M059J (cell line): ENCODE data around the gene FMN1. TPM values are rescaled to one million over a fixed set of nuclear protein-coding genes. Genes with fewer than 3 reads are reported as not detected.

Source experiments
- DNase-seq: peaks from one replicate; pipeline ENCODE4 v3.0.0-alpha.2; 2012; ENCODE audit warnings: low read depth
- total RNA-seq: library from RNA; depleted of rRNA; stranded (reverse); fragments of >200 nt; shearing (Covaris generic); gene quantifications from 2 replicates; pipeline ENCODE4 v1.2.3, GENCODE V29; 2014; rRNA removed

FMN1 gene
- total RNA-seq = 5.3 and 7.7 TPM in 2 replicates

GRCh38 chr15:33194704-33195670 is at the start of gene FMN1:
TSS of gene FMN1 (minus strand) at chr15:33194714. CDS start at chr15:33154914, 39,800 bp downstream.
- DNase-seq = peak; percentile 35

DNA sequence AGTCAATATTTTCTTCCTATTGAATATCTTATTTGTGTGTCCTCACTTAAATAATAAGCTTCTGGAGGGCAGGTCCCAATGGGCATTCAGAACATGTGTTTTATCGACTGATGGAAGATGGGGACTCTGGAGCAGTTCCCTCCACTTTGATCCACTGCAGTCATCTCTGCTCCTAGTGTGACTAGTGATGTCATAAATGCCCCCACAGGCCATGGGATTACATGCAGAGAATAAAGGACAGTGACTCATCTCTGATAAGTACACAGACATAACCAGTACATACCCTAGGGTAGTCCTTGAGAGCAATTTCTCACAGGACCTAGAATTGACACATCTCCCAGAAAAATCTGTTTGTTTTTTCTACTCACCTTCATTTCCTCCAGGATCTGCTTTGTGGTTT is 49.4 kb upstream of the FMN1 start:
- DNase-seq = peak; percentile 94

DNA sequence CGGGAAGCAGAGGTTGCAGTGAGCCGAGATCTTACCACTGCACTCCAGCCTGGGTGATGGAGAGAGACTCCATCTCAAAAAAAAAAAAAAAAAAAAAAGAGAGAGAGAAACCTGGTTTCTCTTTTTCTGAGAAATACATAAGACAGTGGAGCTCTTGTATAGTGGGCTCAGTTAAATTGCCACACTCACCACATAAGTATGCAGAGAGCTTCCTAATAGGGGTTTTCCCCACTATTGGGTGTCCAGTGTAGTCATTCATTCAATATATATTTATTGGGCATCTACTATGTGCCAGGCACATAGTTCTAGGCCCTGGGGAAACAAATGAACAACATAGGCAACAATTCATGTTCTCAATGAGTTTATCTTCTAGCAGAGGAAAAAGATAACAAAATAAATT is 48.9 kb upstream of the FMN1 start:
- peak; percentile 73 for DNase-seq

GRCh38 chr15:33242669-33243191 is 48.2 kb upstream of the FMN1 start:
- peak; percentile 89 for DNase-seq

DNA sequence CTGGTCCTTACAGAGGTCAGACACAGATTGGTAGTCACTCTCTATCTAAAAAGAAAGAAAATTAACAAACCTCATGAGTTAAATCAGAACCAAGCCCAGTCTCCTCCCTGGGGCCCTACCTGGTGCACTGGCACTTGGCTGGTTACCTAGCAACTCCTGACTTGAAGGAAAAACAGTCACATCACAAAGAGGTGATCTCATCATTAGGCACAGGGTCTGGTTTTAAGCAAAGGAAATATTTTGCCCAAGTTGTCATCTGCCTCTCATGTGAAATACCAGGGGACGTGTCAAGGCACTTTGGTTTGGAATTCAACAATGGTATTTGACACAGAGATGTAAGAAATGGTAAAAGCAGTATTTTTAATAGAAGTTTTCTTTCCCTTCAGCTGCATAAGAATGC is 47.7 kb upstream of the FMN1 start:
- DNase-seq = peak; percentile 98

GRCh38 chr15:33236841-33237509 is 42.5 kb upstream of the FMN1 start:
- DNase-seq = no peak

DNA sequence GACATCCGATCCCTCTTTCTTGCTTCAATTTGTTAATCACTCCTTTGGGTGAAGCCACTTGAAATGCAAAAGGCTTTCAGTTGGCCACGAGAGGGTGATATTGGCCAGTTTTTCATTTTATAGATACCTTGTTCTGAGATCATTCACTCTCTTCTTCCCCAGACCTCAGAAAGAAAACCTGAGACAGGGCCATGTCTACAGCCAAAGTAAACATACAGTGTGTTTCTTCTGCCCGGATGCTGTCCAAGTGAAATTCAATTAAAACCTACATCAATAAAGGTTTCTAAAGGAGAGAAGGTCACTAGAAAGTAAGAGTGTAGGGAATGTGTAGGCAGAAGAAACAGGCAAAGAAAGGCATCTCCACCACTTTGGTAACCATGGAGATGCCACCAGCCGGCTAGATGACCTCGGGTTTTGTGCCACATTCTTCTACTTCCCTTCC is 39.5 kb upstream of the FMN1 start:
- DNase-seq = peak; percentile 68

GRCh38 chr15:33226559-33227181 is 32.2 kb upstream of the FMN1 start:
- DNase-seq = peak; percentile 64

- peak; percentile 78 for DNase-seq
Observed at GRCh38 chr15:33218071-33218491, 23.6 kb upstream of the FMN1 start.

GRCh38 chr15:33215941-33216872 is 21.7 kb upstream of the FMN1 start:
- DNase-seq = peak; percentile 45

GRCh38 chr15:33211176-33211808 is 16.8 kb upstream of the FMN1 start:
- no peak for DNase-seq

- DNase-seq = no peak
Observed at GRCh38 chr15:33209575-33210481, 15.3 kb upstream of the FMN1 start.

GRCh38 chr15:33207646-33208045 is 13.1 kb upstream of the FMN1 start:
- no peak for DNase-seq

- no peak for DNase-seq
Observed at GRCh38 chr15:33206366-33206765, 11.9 kb upstream of the FMN1 start.

DNA sequence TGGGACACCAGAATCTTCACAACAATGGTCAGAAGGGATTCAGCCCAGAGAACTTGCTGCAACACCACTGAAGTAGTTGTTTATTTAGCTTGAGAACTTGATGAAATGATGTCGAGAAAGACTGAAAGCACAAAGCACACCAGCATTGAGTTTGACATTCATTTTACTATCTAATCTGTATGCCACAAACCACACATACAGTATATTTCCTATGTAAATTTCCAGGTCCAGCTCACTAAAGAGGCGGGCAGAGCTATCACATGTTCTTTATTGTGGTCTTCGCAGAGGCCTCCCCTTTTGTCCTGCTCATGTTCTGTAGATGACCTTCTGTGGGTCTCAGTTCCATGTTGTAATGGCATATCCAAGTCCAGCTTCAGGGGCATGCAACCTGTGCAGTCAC is 10.4 kb upstream of the FMN1 start:
- DNase-seq = no peak

DNA sequence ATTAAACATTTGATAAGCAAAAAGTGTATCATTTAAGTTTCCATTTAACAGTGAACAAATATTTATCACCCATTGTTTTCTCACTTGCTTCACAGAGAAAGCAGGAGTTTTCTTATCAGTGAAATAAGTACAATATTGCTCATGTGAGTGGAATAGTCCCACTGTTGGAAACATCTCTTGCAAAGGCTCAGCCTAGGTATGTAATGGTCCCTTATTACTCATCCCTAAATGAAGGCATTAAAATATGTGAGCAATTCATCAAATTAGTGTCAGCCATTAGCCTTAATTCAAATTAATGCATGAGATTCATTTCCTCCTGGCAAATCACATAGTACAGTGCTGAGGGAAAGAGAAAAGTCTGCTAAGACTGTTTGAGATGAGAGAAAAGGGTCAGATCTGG is 9.6 kb upstream of the FMN1 start:
- no peak for DNase-seq

DNA sequence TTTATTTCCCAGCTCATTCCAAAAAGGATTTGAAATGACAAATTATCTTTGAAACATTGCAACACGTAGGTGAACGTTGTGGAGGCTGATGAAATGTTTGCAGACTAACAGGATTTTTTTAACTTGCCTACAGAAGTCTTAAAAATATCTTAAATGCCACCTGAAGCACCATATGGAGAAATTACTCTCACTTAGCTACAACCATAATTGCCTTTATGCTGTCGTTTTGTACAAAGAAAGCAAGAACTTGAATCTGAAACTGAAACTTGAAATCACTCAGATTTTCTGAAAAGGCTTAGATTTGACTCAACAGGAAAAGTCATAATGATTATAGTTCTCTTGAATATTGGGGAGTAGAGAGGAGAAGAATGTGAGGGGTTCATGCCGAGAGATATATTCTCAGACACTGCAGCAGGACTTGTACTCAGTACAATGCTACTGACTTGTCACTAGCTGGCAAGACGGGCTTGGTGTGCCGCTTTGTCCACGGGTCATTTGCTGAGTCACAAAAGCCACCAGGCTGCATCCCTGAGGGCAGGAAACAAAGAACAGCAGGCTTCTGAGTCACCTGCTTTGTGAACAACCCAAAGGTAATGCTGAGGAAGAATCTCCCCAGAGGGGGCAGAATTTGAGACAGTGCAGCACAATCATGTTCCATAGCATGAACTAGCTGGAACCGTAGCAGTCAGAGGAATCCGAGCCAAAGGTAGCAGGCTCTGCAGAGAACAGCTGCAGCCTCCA is 7.1 kb upstream of the FMN1 start:
- peak; percentile 96 for DNase-seq

DNA sequence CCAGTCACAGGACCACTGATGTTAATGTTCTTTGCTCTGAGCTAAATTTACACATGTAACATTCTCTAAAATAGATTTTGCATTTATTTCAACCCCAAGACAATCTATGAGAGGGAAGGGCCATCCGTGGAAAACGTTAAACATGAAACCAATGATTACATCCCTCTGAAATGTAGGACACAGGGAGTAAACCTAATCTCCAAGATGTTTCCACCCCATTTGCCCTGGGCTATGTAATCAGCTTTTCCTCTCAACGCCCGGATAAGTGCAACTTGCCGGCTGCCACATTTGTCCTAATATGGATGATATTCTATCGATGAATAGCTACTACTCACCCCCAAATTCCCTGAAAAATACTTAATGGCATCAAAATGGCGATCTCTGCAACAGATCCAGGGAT is 6.4 kb upstream of the FMN1 start:
- DNase-seq = peak; percentile 83

DNA sequence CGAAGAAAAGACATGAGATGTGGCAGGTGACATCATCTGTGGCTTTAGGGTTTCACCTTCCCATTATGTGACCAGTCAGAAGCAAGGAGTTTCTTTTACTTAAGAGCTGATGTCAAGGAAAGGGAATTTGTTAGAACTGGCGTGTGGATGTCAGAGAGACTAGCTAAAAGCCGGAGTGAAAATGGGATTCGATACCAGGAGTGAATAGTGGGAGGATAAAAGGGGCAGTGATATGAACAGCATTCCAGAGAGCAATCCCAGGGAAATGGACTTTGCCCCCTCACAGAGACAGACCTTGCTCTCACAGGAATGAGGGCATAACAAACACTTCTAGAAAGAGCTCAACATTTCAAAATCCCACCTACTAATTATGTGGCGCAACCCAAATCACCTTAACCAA is 5.9 kb upstream of the FMN1 start:
- DNase-seq = peak; percentile 82
